Thymus (tissue), 11 donors: ENCODE data around the gene CCNY. TPM values are rescaled to one million over a fixed set of nuclear protein-coding genes. Genes with fewer than 3 reads are reported as not detected.

Experiments used
- DNase-seq, 9 donors: peaks; one replicate each; pipeline ENCODE4 v3.0.0-alpha.2; 2013; ENCODE audit warnings: low spot score in 9 of 9, low read depth in 6 of 9, missing footprints in 1 of 9
- H3K27ac ChIP-seq, 2 donors: one replicate each; pipeline ENCODE4 v1.5.1; 2013; ENCODE audit warnings: control low read depth in 1 of 2, low read depth in 1 of 2, low read length in 1 of 2, mild to moderate bottlenecking in 1 of 2, moderate library complexity in 1 of 2
- H3K27me3 ChIP-seq, 2 donors: one replicate each; pipeline ENCODE4 v1.5.1; 2013; ENCODE audit warnings: low read length in 1 of 2; ENCODE audit not compliant: control insufficient read depth in 2 of 2, insufficient read depth in 1 of 2
- H3K36me3 ChIP-seq, 2 donors: one replicate each; pipeline ENCODE4 v1.5.1; 2013; ENCODE audit warnings: low read length in 1 of 2, mild to moderate bottlenecking in 1 of 2, moderate library complexity in 1 of 2; ENCODE audit not compliant: control insufficient read depth in 2 of 2, insufficient read depth in 2 of 2
- H3K4me1 ChIP-seq, 2 donors: one replicate each; pipeline ENCODE4 v1.5.1; 2013; ENCODE audit warnings: low read length in 2 of 2; ENCODE audit not compliant: control insufficient read depth in 2 of 2, insufficient read depth in 2 of 2
- H3K4me3 ChIP-seq, 2 donors: one replicate each; pipeline ENCODE4 v1.5.1; 2013; ENCODE audit warnings: low read length in 2 of 2, control low read depth in 1 of 2, mild to moderate bottlenecking in 1 of 2
- H3K9me3 ChIP-seq, 2 donors: one replicate each; pipeline ENCODE4 v1.5.1; 2013; ENCODE audit warnings: low read length in 1 of 2, mild to moderate bottlenecking in 1 of 2; ENCODE audit not compliant: control insufficient read depth in 2 of 2, insufficient read depth in 1 of 2
- WGBS: extraction: QIAGEN DNeasy Blood & Tissue Kit; methylation state at CpG from one replicate; pipeline ENCODE4 v1.1.7; 2013; 5-methylcytosine and 5-hydroxymethylcytosine counted together
- polyA plus RNA-seq: library from polyadenylated mRNA; stranded (reverse); fragments of 200-250 nt; gene quantifications from one replicate; pipeline ENCODE4 v1.2.3, GENCODE V29; 2013
- total RNA-seq: library from RNA; stranded (reverse); fragments of 120-200 nt; gene quantifications from one replicate; pipeline ENCODE4 v1.2.4, GENCODE V29; 2013
- donor health status: healthy.

The CCNY gene
- total and polyA plus RNA-seq, 2 donors: 27.6 to 34.9 TPM

- no peaks in the 10 kb centered on the region for H3K9me3 ChIP-seq
- 99% methylated on average over 4 of the region's 4 CpGs for WGBS
- H3K27me3 ChIP-seq: no peaks in the 10 kb centered on the region
- DNase-seq: no peak
- peaks cover 19 to 40% of the 10 kb centered on the region in 2 donors for H3K36me3 ChIP-seq
- H3K27ac ChIP-seq: no peak overlapping the region
- peaks cover 0 to 4% of the 10 kb centered on the region in 2 donors for H3K4me1 ChIP-seq
- no peak overlapping the region for H3K4me3 ChIP-seq
Measured at GRCh38 chr10:35569836-35570235, 233.5 kb downstream of the CCNY start.

- no peak overlapping the region for H3K27ac ChIP-seq
- H3K36me3 ChIP-seq: peaks cover 20 to 41% of the 10 kb centered on the region in 2 donors
- WGBS: 96% methylated on average over 1 of the region's 1 CpG
- no peak for DNase-seq
- H3K4me1 ChIP-seq: no peaks in the 10 kb centered on the region
- H3K9me3 ChIP-seq: no peaks in the 10 kb centered on the region
- H3K4me3 ChIP-seq: no peak overlapping the region
- no peaks in the 10 kb centered on the region for H3K27me3 ChIP-seq
Measured at GRCh38 chr10:35570397-35570796, 234.1 kb downstream of the CCNY start.

GRCh38 chr10:35572583-35572982, 236.3 kb downstream of the CCNY start:
- 100% methylated on average over 1 of the region's 1 CpG for WGBS
- Histone ChIP-seq H3K4me3 (no peak overlapping the region), H3K27ac (no peak overlapping the region), H3K9me3 (no peaks in the 10 kb centered on the region), H3K4me1 (no peaks in the 10 kb centered on the region), H3K36me3 (peaks cover 20 to 32% of the 10 kb centered on the region in 2 donors), H3K27me3 (no peaks in the 10 kb centered on the region)
- DNase-seq: no peak

GRCh38 chr10:35573796-35574195, 237.5 kb downstream of the CCNY start:
- no peak overlapping the region for H3K27ac ChIP-seq
- no peaks in the 10 kb centered on the region for H3K4me1 ChIP-seq
- H3K9me3 ChIP-seq: no peaks in the 10 kb centered on the region
- WGBS: 98% methylated on average over 1 of the region's 1 CpG
- H3K27me3 ChIP-seq: no peaks in the 10 kb centered on the region
- H3K36me3 ChIP-seq: peaks cover 13 to 22% of the 10 kb centered on the region in 2 donors
- H3K4me3 ChIP-seq: no peak overlapping the region
- no peak for DNase-seq

- no peak for DNase-seq
Measured at GRCh38 chr10:35574924-35575352, 238.6 kb downstream of the CCNY start.

GRCh38 chr10:35575640-35576039, 239.3 kb downstream of the CCNY start:
- H3K27ac ChIP-seq: no peak overlapping the region
- no peaks in the 10 kb centered on the region for H3K4me1 ChIP-seq
- no peaks in the 10 kb centered on the region for H3K9me3 ChIP-seq
- WGBS: 98% methylated on average over 9 of the region's 9 CpGs
- H3K27me3 ChIP-seq: no peaks in the 10 kb centered on the region
- H3K4me3 ChIP-seq: no peak overlapping the region
- H3K36me3 ChIP-seq: peaks cover 3 to 16% of the 10 kb centered on the region in 2 donors
- DNase-seq: no peak

More at GRCh38 chr10:35574924-35575352, 238.6 kb downstream of the CCNY start:
- Histone ChIP-seq H3K27ac (no peak overlapping the region), H3K27me3 (no peaks in the 10 kb centered on the region), H3K36me3 (peaks cover 3 to 16% of the 10 kb centered on the region in 2 donors), H3K4me1 (no peaks in the 10 kb centered on the region), H3K4me3 (no peak overlapping the region), H3K9me3 (no peaks in the 10 kb centered on the region)
- 92% methylated on average over 9 of the region's 9 CpGs for WGBS

- H3K4me3 ChIP-seq: no peak overlapping the region
- H3K27ac ChIP-seq: no peak overlapping the region
- no peak for DNase-seq
- no peaks in the 10 kb centered on the region for H3K27me3 ChIP-seq
- no peaks in the 10 kb centered on the region for H3K9me3 ChIP-seq
- peaks cover 3 to 16% of the 10 kb centered on the region in 2 donors for H3K36me3 ChIP-seq
- WGBS: 98% methylated on average over 3 of the region's 3 CpGs
- no peaks in the 10 kb centered on the region for H3K4me1 ChIP-seq
Measured at GRCh38 chr10:35576730-35577129, 240.4 kb downstream of the CCNY start.

- peaks cover 3 to 12% of the 10 kb centered on the region in 2 donors for H3K36me3 ChIP-seq
- H3K4me3 ChIP-seq: no peak overlapping the region
- no peaks in the 10 kb centered on the region for H3K27me3 ChIP-seq
- H3K4me1 ChIP-seq: no peaks in the 10 kb centered on the region
- WGBS: 87% methylated on average over 7 of the region's 7 CpGs
- no peak for DNase-seq
- no peak overlapping the region for H3K27ac ChIP-seq
- no peaks in the 10 kb centered on the region for H3K9me3 ChIP-seq
Measured at GRCh38 chr10:35577926-35578617, 241.8 kb downstream of the CCNY start.

GRCh38 chr10:35578618-35578956, 242.3 kb downstream of the CCNY start:
- Histone ChIP-seq H3K4me3 (no peak overlapping the region), H3K4me1 (no peaks in the 10 kb centered on the region)
- DNase-seq: no peak

More at GRCh38 chr10:35578618-35578956, 242.3 kb downstream of the CCNY start:
- no peak overlapping the region for H3K27ac ChIP-seq
- H3K27me3 ChIP-seq: no peaks in the 10 kb centered on the region
- WGBS: 94% methylated on average over 4 of the region's 4 CpGs
- no peaks in the 10 kb centered on the region for H3K9me3 ChIP-seq
- peaks cover 3 to 9% of the 10 kb centered on the region in 2 donors for H3K36me3 ChIP-seq
